Nephron progenitor cell (in vitro differentiated cells): ENCODE results near the gene TBX4.
"Not testable (repeated sequence)": the region's sequence is repeated elsewhere in the genome, so short reads cannot be mapped to it uniquely, and the experiment has no call there.

Experiments used
- DNase-seq: peaks from one replicate; pipeline ENCODE4 v3.0.0; 2021
- H3K27ac Mint-ChIP-seq: 2 replicates; pipeline ENCODE4 v1.8.0; 2021; ENCODE audit warnings: mild to moderate bottlenecking, moderate library complexity, mixed read lengths
- H3K27me3 Mint-ChIP-seq: 2 replicates; pipeline ENCODE4 v1.8.0; 2021; ENCODE audit warnings: mild to moderate bottlenecking, low read depth, mixed read lengths; ENCODE audit not compliant: poor library complexity
- H3K36me3 Mint-ChIP-seq: 2 replicates; pipeline ENCODE4 v1.8.0; 2021; ENCODE audit warnings: low read depth, mixed read lengths
- H3K4me1 Mint-ChIP-seq: 2 replicates; pipeline ENCODE4 v1.8.0; 2021; ENCODE audit warnings: mixed read lengths
- H3K4me3 Mint-ChIP-seq: 2 replicates; pipeline ENCODE4 v1.8.0; 2021; ENCODE audit warnings: mild to moderate bottlenecking, moderate library complexity, mixed read lengths
- H3K9me3 Mint-ChIP-seq: 2 replicates; pipeline ENCODE4 v1.8.0; 2021; ENCODE audit warnings: mild to moderate bottlenecking, moderate library complexity, mixed read lengths
- TF ChIP-seq, protein P1 (sequence below): fragments of 200-600 bp; sonication (generic); IDR thresholded peaks from 2 replicates; pipeline ENCODE4 v1.5.0; 2021; ENCODE audit warnings: antibody characterized with exemption

Gene TBX4

DNA sequence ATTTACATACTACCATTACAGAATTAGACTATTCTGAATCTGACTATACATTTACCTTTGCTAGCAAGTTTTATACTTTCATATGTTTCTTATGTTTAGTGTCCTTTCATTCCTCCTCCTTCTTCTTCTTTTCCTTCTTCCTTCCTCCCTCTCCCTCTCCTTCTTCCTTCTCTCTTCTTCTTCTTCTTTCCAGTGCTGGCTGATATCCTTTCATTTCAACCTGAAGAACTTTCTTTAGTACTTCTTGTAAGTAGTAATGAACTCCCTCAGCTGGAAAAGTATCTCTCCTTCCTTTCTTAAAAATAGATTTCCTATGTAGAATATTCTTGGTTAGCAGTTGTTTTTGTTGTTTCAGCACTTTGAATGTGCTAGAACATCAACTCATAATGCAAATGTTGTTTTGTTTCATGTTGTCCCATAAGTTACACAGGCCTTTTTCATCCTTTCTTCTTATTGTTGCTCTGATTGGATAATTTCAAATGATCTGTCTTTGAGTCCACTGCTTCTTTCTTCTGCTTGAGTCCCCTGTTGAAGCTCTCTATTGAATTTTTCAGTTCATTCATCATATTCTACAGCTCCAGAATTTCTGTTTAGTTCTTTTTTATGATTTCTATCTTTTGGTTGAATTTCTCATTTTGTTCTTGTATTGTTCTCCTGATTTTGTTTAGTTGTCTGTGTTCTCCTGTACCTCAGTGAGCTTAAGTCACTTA lies 15.1 kb upstream of the TBX4 start:
- TF ChIP-seq, protein P1, sequence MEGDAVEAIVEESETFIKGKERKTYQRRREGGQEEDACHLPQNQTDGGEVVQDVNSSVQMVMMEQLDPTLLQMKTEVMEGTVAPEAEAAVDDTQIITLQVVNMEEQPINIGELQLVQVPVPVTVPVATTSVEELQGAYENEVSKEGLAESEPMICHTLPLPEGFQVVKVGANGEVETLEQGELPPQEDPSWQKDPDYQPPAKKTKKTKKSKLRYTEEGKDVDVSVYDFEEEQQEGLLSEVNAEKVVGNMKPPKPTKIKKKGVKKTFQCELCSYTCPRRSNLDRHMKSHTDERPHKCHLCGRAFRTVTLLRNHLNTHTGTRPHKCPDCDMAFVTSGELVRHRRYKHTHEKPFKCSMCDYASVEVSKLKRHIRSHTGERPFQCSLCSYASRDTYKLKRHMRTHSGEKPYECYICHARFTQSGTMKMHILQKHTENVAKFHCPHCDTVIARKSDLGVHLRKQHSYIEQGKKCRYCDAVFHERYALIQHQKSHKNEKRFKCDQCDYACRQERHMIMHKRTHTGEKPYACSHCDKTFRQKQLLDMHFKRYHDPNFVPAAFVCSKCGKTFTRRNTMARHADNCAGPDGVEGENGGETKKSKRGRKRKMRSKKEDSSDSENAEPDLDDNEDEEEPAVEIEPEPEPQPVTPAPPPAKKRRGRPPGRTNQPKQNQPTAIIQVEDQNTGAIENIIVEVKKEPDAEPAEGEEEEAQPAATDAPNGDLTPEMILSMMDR: no peak
- peaks cover 38% of the 10 kb centered on the region for H3K36me3 Mint-ChIP-seq
- H3K4me1 Mint-ChIP-seq: peaks cover 7% of the 10 kb centered on the region
- DNase-seq: no peak
- no peak overlapping the region for H3K4me3 Mint-ChIP-seq
- no peak overlapping the region for H3K27ac Mint-ChIP-seq
- peaks cover 11% of the 10 kb centered on the region for H3K27me3 Mint-ChIP-seq
- H3K9me3 Mint-ChIP-seq: peaks cover 68% of the 10 kb centered on the region

DNA sequence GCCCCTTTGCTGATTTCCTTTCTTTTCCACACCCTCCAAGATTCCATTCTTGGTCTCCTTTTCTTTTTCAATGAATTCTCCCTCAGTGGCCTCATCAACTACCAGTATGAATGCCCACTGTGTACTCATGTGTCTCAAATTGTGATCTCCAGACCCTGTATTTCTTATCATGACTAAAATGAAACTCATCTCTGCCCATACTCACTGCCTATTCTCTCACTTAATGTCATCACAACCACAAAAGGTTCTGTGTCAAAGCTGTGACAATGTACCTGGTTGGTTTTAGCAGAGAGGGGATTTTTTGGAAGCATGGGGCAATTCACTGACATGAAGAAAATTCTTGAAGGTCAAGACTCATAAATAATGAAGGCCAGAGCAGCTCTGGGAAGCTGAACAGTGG lies 11.5 kb upstream of the TBX4 start:
- Mint-ChIP-seq H3K9me3 (peaks cover 49% of the 10 kb centered on the region), H3K4me1 (peaks cover 35% of the 10 kb centered on the region), H3K27ac (no peak overlapping the region), H3K27me3 (peaks cover 22% of the 10 kb centered on the region), H3K4me3 (no peak overlapping the region), H3K36me3 (peaks cover 35% of the 10 kb centered on the region)
- DNase-seq: no peak
- TF ChIP-seq, protein P1: no peak

GRCh38 chr17:61441507-61441906 lies 10.7 kb upstream of the TBX4 start:
- H3K27ac Mint-ChIP-seq, DNase-seq, H3K4me3 Mint-ChIP-seq: not testable (repeated sequence)
- Mint-ChIP-seq H3K27me3 (peaks cover 20% of the 10 kb centered on the region), H3K36me3 (peaks cover 35% of the 10 kb centered on the region), H3K4me1 (peaks cover 35% of the 10 kb centered on the region), H3K9me3 (peaks cover 41% of the 10 kb centered on the region)

- peaks cover 26% of the 10 kb centered on the region for H3K27me3 Mint-ChIP-seq
Measured at GRCh38 chr17:61442136-61442775, 10.0 kb upstream of the TBX4 start.

DNA sequence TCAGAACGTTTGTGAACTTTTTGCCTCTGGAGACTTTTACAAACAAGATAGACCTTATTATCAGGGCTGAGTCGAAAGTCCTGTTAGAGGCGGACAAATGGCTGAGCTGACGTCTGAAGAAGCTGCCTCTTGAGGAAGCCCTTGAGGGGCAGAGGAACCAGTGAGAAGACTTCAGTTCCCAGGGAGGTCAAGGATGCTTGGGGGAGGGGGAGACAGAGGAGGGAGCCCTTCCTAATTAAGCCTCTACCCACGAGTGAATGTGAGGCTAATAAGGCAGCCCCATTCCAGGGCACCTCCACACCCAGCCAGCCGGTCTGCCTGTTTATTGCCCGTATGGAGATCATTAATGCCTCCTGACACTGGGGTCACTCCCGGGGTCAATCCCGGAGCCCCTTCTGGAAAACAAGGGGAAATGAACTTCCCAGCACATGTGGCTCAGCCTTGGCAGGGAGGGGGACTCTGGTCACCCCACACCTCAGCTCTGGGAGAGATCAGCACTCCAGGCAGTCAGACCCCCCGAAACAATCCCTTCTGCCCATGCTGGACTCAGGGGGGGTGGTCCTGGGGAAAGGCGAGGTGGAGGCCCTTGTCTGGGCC lies 9.2 kb upstream of the TBX4 start:
- peaks cover 25% of the 10 kb centered on the region for H3K27me3 Mint-ChIP-seq
- no peak overlapping the region for H3K4me3 Mint-ChIP-seq
- H3K27ac Mint-ChIP-seq: no peak overlapping the region
- peaks cover 35% of the 10 kb centered on the region for H3K4me1 Mint-ChIP-seq
- H3K9me3 Mint-ChIP-seq: peaks cover 29% of the 10 kb centered on the region
- H3K36me3 Mint-ChIP-seq: peaks cover 25% of the 10 kb centered on the region
- DNase-seq: no peak
- TF ChIP-seq, protein P1: no peak

More at GRCh38 chr17:61442136-61442775, 10.0 kb upstream of the TBX4 start:
- peaks cover 35% of the 10 kb centered on the region for H3K4me1 Mint-ChIP-seq
- H3K27ac Mint-ChIP-seq: no peak overlapping the region
- peak overlapping the region; percentile 1 for H3K4me3 Mint-ChIP-seq
- H3K36me3 Mint-ChIP-seq: peaks cover 32% of the 10 kb centered on the region
- H3K9me3 Mint-ChIP-seq: peaks cover 37% of the 10 kb centered on the region
- no peak for DNase-seq
- TF ChIP-seq, protein P1: no peak

GRCh38 chr17:61443475-61443882 lies 8.7 kb upstream of the TBX4 start:
- Mint-ChIP-seq H3K36me3 (peaks cover 22% of the 10 kb centered on the region), H3K27me3 (peaks cover 25% of the 10 kb centered on the region), H3K9me3 (peaks cover 25% of the 10 kb centered on the region), H3K4me3 (no peak overlapping the region), H3K27ac (no peak overlapping the region), H3K4me1 (peaks cover 35% of the 10 kb centered on the region)
- no peak for DNase-seq
- TF ChIP-seq, protein P1: no peak
